Amniotic stem cell (primary cell): ENCODE measurements around the gene ZNF385C.
A peak's percentile ranks its signal among the peaks of the same experiment; 100 is the strongest.

Source experiments
- DNase-seq: peaks from one replicate; lab custom pipeline; 2025; lab: John Stamatoyannopoulos, UW

Gene ZNF385C

DNA sequence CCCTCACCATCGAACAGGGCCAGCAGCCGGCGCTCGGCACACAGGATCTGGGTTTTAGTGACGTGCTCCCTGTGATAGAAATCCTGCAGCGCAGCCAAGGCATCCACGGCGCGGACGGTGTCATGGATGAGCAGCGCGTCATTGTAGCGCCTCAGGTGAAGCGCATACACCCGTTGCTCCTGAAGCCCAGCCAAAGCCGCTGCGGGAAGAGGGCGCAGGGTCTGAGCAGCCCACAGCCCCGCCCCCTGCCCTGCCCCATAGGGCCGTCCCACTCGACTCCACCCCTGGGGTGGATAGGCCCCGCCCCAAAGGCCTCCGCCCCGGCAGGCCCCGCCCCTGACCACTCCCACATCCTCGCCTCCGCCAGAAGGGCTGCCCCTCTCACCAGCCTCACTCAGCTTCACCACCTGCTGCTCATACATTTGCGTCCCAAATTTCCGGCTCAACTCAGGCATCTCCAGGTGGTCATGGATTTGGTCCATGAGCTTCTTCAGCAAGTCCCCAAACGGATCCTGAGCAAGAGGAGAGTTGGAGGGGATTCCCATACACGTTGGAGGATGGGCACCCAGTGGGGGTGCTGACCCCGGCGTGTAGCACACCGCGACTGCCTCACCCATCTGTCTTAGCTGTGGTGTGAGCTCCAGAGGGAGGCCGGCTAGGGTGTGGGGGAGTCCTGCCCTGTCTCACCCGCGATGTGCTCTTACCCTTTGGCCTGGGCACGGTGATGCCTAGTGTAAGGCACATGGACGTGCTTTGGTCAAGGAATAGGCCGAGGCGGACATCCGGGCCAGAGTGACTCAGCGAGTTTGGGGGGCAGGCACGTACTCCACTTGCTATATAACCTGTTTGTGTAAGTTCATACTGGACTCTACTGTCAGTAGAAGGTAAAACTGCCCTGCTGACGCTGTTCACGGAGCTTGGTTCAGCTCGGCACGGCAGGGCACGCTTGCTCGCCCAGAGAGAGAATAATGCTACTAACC lies 9.6 kb upstream of the ZNF385C start:
- DNase-seq = no peak

DNA sequence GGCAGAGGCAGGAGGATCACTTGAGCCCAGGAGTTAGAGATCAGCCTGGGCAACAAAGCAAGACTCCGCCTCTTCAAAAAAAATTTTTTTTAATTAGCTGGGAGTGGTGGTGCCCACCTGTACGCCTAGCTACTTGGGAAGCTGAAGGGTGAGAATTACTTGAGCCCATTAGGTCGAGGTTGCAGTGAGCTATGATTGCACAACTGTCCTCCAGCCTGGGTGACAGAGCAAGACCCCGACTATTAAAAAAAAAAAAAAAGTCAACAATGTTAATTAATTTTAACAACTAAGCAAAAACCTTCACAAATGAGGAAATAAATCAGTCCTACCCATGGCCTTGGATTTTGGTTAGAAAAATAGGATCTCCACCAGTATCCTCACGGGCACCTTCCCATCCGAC lies 8.9 kb upstream of the ZNF385C start:
- DNase-seq = no peak

DNA sequence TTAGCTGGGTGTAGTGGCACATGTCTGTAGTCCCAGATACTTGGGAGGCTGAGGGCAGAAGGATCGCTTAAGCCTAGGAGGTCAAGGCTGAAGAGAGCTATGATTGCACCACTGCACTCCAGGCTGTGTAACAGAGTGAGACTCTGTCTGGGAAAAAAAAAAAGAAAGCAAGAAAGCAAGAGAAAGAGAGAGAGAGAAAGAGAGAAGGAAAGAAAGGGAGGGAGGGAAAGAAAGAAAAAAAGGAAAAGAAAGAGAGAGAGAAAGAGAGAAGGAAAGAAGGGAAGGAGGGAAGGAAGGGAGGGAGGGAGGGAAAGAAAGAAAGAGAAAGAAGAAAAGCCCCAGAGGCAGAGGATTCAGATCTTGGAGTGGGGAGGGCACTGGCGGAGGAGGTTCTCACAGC lies 7.7 kb upstream of the ZNF385C start:
- no peak for DNase-seq

DNA sequence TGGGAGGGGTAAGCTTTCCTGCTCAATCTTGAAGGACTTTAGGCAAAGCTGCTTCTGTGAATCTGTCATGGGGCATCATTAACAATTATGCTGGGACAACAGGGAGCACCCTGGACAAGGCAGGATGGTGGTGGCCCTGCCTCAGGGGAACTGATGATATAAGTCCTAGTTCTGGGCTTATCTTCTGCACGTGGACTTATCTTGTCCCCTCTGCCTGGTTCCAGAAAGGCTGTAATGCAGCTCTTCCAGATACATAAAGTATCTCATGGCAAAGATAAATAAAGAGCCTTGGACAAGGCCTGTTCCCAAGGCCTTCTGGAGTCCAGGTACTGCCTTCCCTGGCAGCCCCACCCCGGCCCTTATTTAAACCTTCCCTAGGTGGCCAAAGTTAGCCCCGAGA lies 6.0 kb upstream of the ZNF385C start:
- DNase-seq = no peak

DNA sequence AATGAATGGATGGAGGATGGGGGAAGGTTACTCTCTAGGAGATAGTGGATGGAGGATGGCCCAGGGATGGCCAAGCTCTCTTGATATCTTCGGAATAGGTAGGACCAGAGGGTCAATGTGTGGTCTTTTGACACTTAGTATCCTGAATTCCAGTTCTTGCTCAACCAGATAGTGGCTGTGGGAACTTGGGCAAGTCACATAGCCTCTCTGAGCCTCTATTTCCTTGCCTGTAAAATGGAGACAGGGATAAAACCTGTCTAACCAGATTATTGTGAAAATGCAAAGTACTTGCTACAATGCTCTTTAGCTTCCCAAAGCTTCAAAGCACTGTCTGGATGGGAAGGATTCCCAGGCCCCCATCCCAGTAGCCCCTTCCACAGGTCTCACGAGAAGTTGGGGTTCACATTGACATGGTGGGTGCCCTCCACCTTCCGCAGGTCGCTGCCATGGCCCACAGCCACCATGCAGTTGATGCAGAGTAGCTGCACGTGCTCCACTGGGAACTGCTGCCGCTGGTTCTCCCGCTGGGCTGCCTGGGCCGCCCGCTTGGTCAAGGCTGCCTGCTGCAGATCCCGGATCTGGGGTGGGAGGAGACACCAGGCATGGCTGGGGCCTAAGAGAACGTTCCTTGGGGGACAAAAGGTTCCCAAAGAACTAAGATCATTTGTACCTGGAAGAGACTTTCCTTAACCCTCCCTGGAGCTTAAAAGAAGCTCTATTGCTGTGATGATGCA lies 5.1 kb upstream of the ZNF385C start:
- DNase-seq = no peak

DNA sequence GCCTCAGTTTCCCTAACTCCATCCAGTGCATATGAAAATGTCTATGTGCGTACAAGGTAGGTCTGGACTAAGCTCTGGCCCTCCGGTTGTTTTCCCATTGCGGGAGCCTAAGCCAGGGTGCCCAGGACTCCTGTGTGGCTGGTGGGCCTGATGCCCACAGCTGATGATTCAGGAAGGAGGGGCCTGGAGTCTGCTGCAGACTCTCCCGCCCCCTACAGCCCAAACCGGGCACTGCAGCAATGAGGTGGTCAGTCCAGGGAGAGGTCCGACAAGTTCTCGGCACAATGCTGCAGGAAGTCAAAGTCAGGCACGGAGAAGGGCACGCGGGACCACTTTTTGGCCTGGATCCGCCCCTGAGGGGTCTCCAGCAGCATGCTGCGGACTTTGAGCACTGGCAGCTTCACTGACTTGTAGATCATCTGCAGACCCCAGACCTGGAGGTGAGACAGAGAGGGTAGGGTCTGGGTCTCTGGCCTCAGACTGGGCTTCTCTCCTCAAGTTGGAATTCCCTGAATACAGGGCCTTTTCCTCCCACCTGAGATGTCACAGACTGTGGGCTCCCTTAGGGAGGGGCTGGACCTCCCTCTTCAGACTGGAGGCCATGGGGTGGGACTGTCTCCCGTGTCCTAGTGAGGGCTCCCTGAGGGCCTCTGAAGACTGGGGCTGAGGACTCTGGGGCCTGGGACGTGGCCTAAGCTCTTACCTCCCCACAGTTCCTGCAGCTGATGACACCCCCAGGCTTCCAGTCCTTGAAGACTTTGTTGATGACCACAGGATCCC lies 3.4 kb upstream of the ZNF385C start:
- peak; percentile 45 for DNase-seq

DNA sequence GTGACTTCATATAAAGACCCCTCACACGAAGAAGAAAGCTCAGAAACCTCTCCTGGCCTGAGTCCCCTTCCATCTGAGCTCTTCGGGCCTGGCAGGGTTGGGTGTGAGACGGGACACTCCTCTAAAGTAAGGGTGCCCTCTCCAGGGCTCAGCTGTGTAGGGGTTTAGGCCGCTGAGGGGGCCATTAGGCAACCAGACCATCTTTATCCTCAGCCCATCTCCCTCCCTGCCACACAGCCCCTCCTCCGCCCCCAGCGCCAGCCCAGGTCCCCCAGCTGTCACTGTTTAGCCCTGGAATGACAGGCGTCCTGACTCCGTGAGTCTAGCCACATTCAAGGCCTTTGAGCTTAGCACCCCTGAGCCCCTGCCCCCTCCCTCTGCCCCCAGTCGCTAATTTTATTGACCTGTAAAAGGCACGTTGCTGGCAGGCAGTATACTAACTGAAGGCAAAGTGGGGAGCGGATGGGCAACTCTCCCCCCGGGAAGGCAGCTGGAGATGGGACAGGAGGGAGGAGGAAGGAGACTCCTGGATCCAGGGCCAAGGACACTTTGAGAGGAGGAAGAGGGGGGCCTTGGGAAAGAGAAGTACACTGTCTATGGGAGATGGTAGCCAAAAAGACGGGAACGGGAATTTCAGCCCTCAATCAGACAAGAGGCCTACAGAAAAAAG lies 592 bp upstream of the ZNF385C start:
- DNase-seq = no peak

DNA sequence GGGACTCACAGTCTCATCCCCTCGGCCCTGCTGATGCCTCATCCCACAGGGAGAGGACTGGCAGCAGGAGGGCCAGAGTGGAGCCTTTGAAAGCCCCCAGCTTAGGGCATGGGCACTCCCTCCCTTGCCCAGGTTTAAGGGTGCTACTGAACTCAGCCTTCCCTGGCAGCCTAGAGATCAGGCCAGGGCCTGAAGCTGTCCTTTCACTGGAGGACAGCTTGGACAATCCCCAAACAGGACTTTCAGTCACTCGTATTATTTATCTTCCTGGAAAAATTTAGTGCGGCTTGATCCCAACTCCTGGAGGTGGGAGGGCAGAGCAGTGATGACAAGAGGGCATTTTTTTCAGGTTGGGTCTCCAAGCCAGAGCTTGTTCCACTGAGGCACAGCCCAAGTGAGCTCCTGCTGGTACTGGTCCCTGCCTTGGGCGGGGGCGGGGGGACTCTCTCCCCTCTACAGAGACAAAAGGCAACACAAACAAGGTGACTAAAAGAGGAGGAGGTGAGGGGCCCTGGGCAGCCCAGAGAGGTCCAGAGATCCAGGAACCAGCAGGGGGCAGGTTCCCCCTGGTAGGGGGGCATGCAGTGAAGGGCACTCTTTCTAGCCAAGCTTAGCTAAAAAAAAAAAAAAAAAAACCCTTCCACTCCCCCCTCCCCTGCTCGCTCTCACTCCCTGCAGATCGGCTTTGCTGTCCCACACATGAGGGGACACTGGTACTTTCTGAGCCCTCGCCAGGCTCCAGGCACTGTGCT lies 1.7 kb downstream of the ZNF385C start:
- no peak for DNase-seq

DNA sequence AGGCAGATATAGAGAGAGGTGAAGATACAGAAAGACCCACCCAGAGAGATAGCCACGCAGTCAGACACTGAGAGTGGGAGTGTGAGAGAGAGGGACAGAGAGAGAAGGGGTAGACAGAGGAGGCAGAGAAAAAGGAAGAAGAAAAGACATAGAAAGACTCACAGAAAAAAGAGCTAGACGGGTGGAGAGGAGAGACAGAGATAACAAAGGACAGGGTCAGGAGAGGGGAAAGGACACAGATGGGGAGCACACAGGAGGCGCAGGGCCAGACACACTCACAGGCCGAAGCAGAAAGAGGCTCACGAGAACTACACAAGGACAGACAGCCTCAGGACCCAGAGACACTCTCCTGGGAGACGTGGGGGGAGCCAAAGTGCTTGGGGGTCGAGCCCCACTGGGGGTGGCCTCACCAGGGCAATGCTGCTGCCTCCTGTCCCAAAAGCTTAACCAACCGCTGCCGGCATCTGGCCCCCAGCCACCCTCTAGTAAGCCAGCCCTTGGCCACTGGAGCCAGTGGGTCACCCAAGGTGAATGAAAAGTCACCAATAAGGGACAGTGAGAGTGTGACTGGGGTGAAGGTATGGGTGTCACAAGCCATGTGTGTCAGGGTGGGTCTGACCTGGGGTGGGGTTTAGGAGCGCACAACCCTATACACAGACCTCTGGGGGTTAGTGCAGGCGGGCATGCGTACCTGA lies 3.8 kb downstream of the ZNF385C start:
- DNase-seq = no peak

DNA sequence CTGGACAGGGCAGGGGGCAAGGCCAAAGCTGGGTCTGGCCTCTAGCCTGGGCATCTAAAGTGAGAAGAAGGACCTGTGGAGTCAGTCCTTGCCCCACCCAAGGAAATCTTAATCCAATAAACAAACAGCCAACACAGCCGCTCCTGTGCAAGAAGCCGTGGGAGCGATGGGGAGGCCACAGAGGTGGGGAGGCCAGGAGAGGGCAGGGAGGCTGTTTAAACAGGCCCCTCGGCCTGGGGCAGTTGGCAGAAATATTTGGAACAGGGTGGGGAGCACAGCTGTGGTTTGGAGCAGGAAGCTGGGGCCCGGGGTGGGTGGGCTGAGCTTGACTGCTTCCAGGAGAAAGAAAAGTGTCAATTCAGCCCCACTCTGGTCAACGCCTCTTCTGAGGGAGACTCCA lies 5.3 kb downstream of the ZNF385C start:
- DNase-seq = no peak

DNA sequence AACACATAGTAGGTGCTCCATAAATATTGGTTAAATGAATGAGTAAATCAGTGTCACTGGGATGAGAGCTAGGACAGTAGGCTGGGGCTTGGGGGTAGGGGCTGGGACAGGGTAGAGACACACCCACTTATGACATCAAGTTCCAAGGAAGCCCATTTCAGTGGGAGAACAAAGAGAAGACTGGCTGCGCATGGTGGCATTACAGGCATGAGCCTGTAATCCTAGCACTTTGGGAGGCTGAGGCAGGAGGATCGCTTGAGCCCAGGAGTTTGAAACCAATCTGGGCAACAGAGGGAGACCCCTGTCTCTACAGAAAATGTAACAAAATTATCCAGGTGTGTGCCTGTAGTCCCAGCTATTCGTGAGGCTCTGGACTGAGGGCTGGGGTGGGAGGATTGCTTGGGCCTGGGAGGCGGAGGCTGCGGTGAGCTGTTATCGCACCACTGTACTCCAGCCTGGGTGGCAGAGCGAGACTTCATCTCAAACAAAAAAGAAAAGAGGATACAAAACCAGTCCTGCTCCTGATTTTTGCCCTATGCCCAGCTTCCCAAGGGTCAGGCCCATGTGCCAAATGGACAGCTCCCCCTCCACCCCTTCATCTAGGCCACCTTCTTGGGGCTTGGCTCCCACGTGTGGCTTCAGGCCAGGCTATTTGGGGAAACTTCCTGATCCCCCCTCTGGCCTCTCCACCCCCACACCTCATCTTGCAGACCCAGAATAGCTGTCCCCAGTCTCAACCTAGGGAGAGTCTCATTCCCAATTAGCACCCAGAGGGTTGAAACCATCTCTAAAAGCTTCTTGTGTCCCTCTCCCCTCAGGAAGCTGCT lies 7.1 kb downstream of the ZNF385C start:
- DNase-seq = no peak

DNA sequence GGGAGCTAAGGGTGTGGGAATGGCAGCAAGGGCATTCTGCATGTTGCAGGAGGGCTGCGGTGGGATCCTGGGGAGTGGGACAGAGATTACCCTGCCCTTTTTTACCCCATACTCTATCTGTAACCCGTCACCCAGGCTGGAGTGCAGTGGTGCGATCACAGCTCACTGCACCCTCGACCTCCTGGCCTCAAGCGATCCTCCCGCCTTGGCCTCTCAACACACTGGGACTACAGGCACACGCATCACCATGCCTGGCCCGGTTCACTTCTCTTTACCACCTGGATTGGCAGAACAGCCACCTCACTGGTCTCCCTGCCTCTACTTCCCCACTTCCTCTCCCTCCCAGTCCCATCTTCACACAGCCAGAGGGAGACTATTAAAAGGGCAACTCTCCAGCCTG lies 9.5 kb downstream of the ZNF385C start:
- DNase-seq = no peak

DNA sequence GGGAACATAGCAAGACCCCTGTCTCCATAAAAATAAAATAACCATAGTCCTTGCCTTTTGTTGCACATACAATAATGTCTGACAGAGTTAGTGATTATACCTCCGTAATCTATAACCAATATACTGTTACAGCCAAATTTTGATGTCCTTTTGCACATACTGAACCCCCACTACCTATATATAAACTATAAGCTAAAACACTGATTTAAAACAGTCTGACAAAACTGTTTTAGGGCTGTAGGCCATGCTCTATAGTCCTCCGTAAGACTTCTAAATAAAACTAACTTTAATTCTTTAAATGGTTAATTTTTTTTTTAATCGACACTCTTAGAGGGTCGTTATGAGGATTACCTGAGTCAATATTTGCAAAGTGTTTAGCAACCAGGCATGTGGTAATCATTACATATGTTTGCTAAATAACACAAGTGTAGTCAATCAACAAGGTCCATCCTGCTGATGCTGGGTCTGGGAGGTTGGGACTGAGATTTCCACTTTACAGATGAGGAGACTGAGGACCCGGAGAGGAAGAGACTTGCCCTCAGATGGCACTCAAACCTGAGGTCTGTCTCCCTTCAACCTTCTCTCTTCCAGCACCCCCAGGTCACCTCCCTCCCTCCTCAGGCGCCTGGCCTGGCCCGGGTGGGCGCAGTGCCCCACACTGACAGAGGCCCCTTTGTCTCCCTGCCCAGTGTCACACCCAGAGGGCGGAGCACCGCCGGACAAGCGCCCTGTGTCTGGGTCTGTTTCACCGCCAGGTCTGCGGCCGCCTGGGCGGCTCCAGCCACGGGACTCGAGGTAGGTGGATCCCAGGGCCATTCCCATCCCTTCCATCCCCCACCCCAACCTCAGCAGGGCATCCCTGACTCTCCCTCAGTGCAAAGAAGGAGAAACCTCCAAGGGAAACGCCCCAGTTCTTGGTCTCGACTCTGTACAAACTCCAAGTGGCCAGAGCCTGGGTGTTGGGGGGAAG lies 10.3 kb downstream of the ZNF385C start:
- no peak for DNase-seq

DNA sequence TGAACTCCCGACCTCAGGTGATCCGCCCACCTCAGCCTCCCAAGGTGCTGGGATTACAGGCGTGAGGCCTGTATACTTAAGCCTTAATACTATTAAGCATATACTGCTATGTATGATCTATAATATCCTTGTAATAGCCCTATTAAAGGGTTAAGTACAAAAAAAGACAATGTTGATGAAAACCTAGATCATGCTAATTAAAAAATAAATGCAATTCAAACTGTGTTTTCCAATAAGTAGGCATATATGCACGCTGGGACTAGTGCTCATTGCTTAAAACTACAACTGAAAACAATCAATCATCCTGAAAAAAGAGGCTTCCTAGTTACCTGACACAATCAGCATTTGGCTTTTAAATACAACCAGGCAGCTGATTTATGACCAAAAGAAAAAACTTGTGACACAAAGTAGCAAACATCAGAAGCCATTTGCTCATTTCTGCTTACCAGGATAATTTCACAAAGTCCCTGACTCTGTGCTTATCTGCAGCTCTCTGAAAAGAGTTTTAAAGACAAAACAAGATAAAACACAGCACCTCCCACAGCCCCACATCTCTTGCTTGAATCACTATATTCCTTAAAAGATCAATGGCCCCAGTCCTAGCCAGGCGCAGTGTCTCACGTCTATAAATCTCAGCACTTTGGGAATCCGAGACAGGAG lies 11.1 kb downstream of the ZNF385C start:
- DNase-seq = no peak

DNA sequence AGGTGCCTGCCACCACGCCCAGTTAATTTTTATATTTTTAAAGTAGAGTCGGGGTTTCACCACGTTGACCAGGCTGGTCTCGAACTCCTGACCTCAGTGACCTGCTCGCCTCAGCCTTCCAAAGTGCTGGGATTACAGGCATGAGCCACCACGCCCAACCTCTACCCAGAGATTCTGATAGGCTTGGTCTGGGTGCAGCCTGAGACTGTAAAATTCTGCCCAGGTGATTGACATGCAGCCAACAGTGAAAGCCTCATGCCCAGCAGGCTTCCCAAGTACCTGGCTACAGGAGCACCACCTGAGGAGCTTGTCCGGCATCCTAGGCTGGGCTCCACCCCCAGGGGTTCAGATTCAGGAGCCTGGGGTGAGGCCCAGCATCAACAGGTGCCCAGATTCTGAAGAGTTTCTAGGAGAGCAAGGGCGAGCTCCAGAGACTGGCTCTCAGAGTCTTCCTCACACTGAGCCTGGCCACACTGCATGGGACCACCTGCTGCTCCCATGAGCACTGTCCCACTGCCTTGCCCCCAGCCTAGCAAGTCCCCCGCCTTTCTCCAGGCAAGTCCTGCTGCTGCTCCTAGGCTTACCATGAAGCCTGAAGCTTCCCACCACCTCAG lies 16.6 kb downstream of the ZNF385C start:
- no peak for DNase-seq

DNA sequence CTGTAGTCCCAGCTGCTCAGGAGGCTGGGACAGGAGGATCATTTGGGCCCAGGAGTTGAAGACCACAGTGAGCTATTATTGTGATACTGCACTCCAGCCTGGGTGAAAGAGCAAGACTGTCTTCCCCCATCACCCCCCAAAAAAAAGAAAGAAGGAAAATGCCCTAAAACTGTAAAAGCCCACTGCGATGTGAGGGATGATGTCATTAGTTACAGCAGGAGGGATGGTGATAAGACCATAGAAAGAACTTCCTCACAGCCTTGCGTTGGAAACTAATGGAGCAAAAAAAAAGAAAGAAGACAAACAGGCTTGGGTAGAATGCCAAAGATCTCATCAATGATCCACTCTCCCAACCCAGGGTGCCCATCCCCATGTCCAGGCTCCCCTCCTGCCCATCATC lies 18.7 kb downstream of the ZNF385C start:
- DNase-seq = no peak

DNA sequence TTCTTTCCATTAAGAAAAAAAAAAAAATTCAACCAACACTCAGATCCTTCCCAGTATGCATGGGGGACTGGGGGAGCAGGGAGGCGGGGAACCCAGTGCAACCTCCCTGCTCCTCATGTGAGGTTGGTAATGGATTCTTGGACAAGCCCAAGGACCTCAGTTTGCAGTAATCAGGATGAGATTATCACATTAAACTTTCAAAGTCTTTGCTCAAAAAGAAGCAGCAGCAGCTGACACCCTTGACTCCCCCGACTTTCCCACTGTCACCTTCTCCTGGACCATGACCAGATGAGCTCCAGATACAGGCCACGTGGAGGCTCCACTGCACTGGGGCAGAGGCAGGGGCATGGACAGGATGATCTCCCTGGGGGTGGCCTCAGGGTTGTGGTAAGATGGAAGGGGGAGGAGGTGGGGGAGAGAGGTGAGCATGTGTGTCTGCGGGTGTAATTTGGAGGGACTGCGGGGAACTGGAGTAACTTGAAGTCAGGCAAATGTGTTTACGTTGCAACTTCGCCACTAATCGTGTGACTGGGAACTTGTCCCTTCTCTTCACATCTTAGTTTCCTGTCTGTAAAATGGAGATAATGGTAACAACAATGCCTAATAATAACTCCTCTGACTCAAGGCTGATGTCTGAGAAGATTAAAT lies 19.8 kb downstream of the ZNF385C start:
- DNase-seq = no peak
